Smooth muscle cell of the brain vasculature (primary cell): ENCODE results near the gene UBE2K.
"Not testable (repeated sequence)": the region's sequence is repeated elsewhere in the genome, so short reads cannot be mapped to it uniquely, and the experiment has no call there.

Experiments
- DNase-seq: peaks from one replicate; pipeline ENCODE4 v3.0.0-alpha.2; 2012; ENCODE audit warnings: low read depth, low spot score

UBE2K gene

DNA sequence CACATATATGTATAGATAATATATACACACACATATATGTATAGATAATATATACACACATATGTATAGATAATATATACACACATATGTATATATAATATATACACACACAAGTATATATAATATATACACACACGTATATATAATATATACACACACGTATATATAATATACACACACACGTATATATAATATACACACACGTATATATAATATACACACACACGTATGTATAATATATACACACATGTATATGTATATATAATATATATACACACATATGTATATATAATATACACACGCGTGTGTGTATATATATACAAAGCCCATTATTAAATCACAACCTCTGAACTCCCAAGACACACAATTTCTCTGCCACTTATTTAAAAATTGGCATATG lies 8.0 kb upstream of the UBE2K start:
- DNase-seq = no peak

DNA sequence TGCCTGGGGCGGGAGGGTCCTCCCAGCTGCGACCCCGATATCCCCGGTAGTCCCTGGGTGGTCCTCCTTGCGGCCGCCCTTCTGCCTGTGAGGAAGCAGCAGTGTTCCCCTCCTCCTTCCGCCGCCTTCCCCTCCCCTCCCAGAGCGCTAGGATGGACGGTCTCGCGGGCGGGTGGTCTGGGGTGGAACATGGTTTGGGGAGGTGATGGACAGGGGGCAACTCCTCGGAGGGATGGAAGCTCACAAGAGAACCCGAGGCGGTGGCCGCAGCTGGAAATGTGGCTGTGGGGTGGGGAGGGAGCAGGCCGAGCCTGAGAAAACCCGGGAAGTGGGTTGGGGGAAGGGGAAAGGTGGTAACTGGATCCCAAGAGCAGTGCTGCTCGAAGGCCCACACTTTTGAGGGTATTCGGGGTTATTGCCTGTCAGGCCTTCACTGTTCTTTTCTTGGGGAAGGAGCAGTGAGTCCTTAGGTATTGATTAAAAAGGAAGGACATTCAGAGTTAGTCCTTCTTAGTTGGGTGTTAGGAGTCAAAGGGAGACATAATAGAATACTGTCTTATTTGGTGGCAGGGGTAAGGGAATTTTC lies 581 bp downstream of the UBE2K start:
- DNase-seq = no peak

DNA sequence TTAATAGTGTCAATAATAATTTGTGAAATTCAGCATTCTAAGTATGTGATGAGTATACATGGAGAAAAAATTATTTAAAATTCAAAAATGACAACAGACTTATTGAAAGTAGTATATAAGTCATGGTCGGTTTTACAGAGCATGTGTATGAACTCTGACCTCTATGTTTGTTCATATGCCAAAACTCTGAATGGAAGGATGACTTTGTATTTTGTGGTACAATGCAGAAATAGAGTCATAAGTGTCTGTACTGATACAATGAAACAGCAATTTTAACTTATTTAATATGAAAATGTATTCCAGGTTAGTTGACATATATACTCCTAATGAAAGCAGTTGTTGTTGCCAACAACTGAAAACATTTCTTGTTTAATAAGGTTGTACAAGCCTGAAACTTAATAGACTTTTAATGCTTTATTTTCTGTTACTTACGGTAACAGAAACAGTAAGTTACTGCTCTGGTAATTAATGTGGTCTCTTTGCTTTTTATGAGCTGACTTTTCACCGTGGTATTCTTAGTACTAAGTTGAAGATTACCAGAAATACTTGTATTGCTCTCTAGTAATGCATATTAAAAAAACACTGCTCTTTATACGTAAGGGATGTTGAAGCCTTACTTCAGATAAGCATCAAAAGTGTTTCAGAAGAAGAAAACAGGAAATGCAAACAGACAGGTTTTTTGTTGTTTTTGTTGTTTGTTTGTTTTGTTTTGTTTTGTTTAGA lies 1.9 kb downstream of the UBE2K start:
- DNase-seq = no peak

DNA sequence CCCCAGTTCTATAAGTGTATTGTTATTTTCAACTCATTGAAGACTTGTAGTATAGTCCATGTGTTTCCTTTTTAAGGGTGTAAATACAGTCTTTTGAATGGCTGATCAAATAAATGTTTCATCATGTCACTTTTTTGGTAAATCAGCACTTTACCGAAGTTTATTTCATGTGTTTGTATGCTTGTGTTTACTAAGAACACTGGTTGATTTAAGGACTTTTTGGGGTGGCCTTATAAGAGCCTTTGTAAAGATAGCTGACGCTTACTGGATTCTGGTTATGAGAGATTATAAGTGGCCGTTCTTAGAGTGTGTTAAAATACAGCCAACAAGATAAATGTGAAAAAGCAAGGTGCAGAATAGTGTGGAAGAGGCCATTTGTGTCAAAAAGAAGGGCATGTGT lies 2.6 kb downstream of the UBE2K start:
- DNase-seq = no peak

DNA sequence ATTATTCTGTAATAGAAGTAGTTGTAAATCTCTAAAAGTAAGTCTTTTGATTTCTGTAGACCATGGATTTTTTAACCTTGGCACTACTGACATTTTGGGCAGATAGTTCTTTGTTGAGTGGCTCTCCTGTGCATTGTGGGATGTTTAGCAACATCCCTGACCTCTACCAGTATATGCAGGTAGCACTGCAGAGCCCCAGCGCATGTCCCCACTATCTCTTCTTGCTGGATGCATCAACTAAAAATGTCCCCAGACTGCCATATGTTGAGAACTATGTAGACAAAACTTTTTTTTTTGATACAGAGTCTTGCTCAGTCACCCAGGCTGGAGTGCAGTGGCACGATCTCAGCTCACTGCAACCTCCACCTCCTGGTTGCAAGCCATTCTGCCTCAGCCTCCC lies 4.8 kb downstream of the UBE2K start:
- DNase-seq = no peak

DNA sequence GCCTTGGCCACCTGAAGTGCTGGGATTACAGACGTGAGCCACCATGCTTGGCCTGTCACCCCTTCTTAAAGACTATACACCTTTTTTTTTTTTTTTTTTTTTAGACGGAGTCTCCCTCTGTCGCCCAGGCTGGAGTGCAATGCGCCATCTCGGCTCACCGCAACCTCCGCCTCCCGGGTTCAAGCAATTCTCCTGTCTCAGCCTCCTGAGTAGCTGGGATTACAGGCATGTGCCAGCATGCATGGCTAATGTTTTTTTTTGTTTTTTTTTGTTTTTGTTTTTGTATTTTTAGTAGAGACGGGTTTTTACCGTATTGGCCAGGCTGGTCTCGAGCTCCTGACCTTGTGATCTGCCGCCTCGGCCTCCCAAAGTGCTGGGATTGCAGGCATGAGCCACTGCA lies 6.9 kb downstream of the UBE2K start:
- DNase-seq = not testable (repeated sequence)

DNA sequence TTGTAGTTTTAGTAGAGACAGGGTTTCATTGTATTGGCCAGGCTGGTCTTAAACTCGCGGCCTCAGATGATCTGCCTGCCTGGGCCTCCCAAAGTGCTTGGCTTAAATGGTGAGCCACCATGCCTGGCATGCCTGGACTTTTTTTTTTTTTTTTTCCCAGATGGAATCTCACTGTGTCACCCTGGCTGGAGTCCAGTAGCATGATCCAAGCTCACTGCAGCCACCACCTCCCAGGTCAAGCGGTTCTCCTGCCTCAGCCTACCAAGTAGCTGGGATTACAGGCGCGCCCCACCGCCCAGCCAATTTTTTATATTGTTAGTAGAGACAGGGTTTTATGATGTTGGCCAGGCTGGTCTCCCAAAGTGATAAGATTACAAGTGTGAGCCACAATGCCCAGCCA lies 8.4 kb downstream of the UBE2K start:
- DNase-seq = no peak

DNA sequence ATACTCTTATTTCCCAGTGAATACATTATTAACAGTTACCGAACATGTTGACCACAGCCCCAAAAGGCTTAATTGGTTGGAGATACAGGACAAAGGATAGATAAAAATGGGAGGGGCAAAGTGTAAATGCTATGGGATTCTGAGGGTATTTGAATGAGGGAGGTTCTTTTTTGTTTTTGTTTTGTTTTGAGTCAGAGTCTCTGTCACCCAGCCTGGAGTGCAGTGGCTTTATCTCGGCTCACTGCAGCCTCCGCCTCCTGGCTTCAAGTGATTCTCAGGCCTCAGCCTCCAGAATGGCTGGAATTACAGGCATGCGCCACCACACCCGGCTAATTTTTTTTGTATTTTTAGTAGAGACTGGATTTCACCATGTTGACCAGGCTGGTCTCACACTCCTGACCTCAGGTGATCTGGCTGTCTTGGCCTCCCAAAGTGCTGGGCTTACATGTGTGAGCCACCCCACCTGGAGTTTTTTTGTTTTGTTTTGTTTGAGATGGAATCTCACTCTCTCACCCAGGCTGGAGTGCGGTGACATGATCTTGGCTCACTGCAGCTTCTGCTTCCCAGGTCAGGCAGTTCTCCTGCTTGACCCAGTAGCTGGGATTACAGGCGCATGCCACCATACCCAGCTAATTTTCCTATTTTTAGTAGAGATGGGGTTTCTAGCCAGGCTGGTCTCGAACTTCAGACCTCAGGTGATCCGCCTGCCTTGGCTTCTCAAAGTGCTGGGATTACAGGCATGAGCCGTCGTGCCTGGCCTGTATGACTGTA lies 9.0 kb downstream of the UBE2K start:
- DNase-seq = no peak

DNA sequence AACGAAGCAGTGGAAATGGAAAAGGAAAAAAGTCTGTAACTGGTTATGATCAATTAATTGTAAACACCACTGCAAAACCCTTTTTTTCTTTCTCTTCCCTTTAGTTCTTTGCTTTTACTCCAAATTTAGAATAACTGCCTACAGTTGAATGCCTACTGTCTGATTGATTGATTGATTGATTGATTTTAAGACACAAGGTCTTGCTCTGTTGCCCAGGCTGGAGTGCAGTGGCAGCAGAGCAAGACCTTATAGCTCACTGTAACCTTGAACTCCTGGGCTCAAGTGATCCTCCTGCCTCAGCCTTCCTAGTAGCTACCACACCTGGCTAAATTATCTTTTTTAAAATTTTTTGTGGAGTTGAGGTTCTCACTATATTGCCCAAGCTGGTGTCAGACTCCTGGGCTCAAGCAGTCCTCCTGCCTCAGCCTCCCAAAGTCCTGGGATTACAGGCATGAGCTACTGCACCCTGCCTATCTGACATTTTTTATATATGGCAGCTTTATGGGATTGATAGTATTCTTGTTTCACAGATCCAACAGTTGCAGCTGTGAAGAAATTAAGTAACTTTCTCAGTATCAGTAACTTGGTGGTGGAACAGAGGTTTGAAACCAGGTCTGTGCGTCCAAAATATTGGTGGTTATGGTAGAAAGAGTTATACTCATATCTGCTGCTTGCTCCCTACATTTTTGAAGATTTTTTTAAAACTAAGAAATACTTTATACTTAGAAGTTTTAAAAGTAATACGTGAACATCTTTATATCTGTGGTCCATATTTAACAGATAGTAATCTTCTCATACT lies 12.4 kb downstream of the UBE2K start:
- DNase-seq = no peak

DNA sequence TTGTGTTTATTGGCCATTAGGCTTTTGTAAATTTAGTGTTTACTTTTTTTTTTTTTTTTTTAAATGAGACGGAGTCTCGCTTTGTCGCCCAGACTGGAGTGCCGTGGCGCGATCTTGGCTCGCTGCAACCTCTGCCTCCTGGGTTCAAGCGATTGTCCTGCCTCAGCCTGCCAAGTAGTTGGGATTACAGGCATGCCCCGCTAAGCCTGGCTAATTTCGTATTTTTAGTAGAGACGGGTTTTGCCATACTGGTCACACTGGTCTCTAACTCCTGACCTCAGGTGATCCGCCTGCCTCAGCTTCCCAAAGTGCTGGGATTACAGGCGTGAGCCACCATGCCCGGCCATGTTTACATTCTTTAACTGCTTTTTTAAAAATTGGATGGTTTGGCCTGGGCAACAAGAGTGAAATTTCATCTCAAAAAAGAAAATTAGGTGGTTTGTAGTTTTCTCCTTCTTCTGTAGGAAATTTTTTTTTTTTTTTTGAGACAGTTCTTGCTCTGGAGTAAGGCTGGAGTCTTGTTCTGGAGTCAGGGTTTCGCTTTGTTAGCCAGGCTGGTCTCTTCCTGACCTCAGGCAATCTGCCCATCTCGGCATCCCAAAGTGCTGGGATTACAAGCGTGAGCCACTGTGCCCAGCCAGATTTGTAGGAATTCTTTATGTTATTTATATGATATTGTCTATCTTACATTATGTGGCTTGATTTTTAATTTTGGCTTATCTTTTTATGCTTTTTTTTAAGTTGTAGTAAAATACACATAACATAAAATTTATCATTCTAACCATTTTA lies 15.1 kb downstream of the UBE2K start:
- no peak for DNase-seq

DNA sequence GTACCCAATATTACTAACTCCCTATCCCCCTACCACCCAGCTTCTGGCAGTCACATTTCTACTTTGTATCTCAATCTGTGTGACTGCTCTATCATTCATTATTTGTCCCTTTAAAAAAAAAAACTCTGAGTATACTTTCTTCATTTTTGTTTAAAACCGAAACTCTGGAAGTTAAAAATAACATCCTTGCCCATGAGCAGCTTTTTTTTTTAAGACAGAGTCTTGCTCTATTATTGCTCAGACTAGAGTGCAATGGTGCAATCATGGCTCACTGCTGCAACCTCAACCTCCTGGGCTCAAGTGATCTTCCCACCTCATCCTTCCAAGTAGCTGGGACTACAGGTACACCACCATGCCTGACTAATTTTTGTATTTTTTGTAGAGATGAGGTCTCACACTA lies 15.8 kb downstream of the UBE2K start:
- no peak for DNase-seq

DNA sequence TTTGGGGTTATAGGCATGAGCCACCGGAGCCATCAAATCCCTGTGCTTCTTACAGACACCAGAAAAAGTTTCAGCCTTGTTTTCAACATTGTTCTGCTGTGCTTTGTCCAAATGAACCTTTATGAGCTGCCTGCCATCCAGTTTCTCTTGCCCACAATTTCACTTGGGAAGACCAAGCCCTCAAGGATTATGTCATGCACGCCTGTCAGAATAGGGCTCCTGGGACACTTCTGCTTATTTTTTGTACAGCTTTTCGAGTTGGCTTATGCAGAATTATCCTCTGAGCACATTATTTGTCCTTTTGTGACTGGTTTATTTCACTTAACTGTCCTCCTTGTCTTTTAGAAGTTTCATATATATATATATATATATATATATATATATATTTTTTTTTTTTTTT lies 16.2 kb downstream of the UBE2K start:
- DNase-seq = no peak

DNA sequence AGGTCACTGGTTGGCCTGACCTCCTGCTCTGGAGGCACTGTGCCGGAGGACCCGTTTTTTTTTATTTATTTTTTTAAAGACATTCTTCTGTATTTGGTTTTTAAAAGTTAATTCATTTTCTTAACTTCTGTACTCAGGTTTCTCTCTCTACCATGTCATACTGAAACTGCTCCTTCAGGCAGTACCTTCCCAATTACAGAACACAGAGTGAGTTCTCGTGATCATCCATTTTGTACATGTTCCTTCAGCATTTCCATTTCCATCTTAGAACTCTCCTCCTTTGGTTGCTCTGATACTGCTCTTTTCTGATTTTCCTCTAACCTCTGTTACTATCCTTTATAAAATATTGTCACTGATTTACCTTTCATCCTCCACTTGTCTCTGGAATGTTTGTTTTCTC lies 17.9 kb downstream of the UBE2K start:
- no peak for DNase-seq

DNA sequence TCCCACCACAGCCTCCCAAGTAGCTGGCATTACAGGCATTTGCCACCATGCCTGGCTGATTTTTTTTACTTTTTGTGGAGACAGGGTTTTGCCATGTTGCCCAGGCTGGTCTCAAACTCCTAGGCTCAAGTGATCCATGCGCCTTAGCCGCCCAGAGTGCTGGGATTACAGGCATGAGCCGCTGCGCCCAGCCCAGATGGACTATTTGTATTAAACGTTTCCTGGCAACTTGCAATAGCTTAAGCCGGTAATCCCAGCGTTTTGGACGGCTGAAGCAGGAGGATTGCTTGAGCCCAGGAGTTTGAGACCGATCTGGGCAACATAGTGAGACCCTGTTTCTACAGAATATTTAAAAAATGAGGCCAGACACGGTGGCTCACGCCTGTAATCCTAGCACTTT lies 18.4 kb downstream of the UBE2K start:
- no peak for DNase-seq

DNA sequence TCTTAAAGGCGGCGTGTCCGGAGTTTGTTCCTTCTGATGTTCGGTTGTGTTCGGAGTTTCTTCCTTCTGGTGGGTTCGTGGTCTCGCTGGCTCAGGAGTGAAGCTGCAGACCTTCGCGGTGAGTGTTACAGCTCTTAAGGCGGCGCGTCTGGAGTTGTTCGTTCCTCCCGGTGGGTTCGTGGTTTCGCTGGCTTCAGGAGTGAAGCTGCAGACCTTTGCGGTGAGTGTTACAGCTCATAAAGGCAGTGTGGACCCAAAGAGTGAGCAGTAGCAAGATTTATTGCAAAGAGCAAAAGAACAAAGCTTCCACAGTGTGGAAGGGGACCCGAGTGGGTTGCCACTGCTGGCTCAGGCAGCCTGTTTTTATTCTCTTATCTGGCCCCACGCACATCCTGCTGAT lies 19.8 kb downstream of the UBE2K start:
- not testable (repeated sequence) for DNase-seq

DNA sequence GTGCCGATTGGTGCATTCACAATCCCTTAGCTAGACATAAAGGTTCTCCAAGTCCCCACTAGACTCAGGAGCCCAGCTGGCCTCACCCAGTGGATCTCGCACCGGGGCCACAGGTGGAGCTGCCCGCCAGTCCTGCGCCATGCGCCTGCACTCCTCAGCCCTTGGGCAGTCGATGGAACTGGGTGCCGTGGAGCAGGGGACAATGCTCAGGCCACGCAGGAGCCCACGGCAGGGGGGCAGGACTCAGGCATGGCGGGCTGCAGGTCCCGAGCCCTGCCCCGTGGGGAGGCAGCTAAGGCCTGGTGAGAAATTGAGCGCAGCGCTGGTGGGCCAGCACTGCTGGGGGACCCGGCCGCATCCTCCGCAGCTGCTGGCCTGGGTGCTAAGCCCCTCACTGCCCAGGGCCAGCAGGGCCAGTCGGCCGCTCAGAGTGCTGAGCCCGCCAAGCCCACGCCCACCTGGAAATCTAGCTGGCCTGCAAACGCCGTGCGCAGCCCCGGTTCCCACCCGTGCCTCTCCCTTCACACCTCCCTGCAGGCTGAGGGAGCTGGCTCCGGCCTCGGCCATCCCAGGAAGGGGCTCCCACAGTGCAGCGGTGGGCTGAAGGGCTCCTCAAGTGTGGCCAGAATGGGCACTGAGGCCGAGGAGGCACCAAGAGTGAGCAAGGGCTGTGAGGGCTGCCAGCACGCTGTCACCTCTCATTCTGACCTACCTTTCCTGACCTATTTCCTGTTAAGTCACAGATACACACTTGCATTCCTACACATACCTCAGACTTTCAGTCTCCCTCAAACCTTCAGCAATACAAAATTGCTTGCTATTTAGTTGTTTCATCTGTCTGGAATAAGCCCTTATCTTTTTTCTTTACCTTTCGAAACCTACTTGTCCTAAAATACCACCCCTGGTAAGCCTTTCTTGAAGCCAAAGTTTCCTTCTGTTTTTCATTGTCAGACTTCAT lies 20.7 kb downstream of the UBE2K start:
- no peak for DNase-seq

DNA sequence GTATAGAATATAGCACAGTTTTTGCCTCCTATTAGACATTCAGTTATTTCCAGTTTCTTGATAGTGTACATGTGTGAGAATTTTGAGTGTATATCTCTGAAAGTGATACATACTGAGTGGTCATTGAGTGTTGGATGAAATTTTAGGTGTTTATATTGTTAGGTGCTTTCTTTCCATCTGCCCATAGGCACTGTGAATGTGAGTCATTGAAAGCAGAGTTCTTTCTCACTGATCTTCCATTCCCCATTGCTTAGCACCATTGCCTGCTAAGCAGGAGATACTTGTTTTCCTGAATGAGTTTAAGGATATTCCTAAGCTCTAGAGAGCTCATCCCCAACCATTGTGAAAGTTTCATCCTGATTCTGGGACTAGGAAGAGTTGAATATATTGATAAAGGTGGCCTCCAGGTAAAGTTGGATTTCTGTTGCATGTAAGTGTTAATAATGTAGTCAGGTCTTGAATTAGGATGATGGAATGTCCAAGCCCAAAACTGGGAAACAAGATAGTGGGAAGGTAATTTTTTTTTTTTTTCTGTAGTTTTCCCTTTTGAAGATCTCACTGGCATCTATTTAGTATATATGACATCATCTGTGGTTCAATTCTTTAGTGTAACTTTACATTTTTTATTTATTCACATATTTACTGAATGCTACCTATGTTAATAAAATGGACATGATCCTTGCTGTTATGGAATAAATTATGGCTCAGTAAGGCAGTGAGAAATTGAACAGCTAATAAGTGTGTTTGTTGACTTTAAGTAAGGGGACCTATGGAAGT lies 22.1 kb downstream of the UBE2K start:
- DNase-seq = no peak

DNA sequence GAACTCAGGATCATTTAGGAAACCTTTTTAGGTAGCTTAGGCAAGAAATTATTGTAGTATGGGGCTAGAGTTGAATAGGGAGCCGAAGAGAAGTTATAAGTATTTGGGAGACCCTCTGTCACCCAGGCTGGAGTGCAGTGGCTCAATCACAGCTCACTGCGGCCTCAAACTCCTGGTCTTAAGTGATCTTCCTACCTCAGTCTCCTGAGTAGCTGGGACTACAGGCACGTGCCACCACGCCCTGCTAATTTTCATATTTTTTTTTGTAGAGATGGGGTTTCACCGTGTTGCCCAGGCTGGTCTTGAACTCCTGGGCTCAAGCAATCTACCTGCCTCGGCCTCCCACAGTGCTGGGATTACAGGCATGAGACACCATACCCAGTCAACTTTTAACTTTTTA lies 23.3 kb downstream of the UBE2K start:
- not testable (repeated sequence) for DNase-seq

DNA sequence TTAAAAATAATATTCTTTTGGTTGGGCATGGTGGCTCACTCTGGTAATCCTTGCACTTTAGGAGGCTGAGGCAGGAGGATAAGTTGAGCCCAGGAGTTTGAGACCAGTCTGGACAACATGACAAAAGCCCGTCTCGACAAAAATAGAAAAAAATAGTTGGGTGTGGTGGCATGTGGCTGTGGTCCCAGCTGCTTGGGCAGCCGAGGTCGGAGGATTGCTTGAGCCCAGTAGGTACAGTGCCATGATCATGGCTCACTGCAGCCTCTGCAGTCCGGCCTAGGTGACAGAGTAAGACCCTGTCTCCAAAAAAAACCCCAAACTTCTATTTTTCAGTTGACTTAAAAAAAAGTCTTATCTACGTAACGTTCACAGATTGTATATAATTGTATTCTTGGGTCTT lies 23.9 kb downstream of the UBE2K start:
- DNase-seq = no peak
